ENCODE measurements around the gene TCF3. TPM values are rescaled to one million over a fixed set of nuclear protein-coding genes. Genes with fewer than 3 reads are reported as not detected.
A peak's percentile ranks its signal among the peaks of the same experiment; 100 is the strongest.

The TCF3 gene
- total and polyA plus RNA-seq, 10 of the 15 experiments (the other 5 are each of a cell fraction or from before 2014, with no cell fraction given), result 6.7 to 282 (median 70.7) TPM

- TF ChIP-seq ZNF687 (IDR thresholded peaks at IDR 0.05) (no peak), POLR2AphosphoS5 (IDR thresholded peaks at IDR 0.05; ENCODE audit: low read length) (0 out of 2 replicates have a peak, but pooled peaks have one; percentile 38), ZZZ3 (IDR thresholded peaks at IDR 0.05; ENCODE audit: control insufficient read depth, insufficient read length, low read depth) (no peak), BHLHE40 (IDR thresholded peaks at IDR 0.05; ENCODE audit: borderline replicate concordance in 1 of 2, low read depth in 2 of 2, low read length in 1 of 2) (peak in 1 of 2 experiments; percentile 41; a peak in 1 of 4 replicates), IKZF1 (conservative IDR thresholded peaks at IDR 0.05) (peak; percentile 59; the same call in 1 of the 2 replicates), RFX5 (IDR thresholded peaks at IDR 0.05; ENCODE audit: low read depth, low read length) (no peak)
Measured at GRCh38 chr19:1651568-1652291, 685 bp downstream of the TCF3 start (continued).

Measured in GM12878 (cell line).